Right lobe of liver (tissue), 6 donors: Measurements from ENCODE around the gene DCHS2. TPM values are rescaled to one million over a fixed set of nuclear protein-coding genes. Genes with fewer than 3 reads are reported as not detected.
A peak's percentile ranks its signal among the peaks of the same experiment; 100 is the strongest.

Source experiments
- ATAC-seq, 4 donors: fragments of 200-7000 bp; cut with Tn5 transposase; one replicate each; pipeline ENCODE4 v1.9.1; 2020; ENCODE audit warnings: mild to moderate bottlenecking in 4 of 4, moderate library complexity in 4 of 4
- DNase-seq, 3 donors: peaks; one replicate each; pipeline ENCODE4 v3.0.0-alpha.2; 2020
- H3K27ac ChIP-seq, 3 donors: fragments of 200-600 bp; one replicate each; pipeline ENCODE4 v1.8.0; 2022
- H3K27me3 ChIP-seq, 2 donors: fragments of 200-600 bp; one replicate each; pipeline ENCODE4 v1.8.0; 2022
- H3K36me3 ChIP-seq, 4 donors: fragments of 200-600 bp; sonication (generic) in 1 of 4; one replicate each; pipeline versions ENCODE4 v1.5.1 to v1.8.0; 2017 to 2022; ENCODE audit warnings: control low read depth in 1 of 4
- H3K4me1 ChIP-seq, 4 donors: fragments of 200-600 bp; sonication (generic) in 1 of 4; one replicate each; pipeline versions ENCODE4 v1.5.1 to v1.8.0; 2017 to 2022; ENCODE audit warnings: control low read depth in 1 of 4
- H3K4me3 ChIP-seq, 3 donors: fragments of 200-600 bp; one replicate each; pipeline ENCODE4 v1.8.0; 2022
- H3K9me3 ChIP-seq, 4 donors: fragments of 200-600 bp; sonication (generic) in 1 of 4; one replicate each; pipeline versions ENCODE4 v1.5.1 to v1.8.0; 2017 to 2022; ENCODE audit warnings: control low read depth in 1 of 4
- POLR2A ChIP-seq: fragments of 450-650 bp; IDR thresholded peaks from one replicate; pipeline ENCODE4 v1.6.1; 2017; ENCODE audit warnings: antibody characterized with exemption, mild to moderate bottlenecking
- WGBS: methylation state at CpG from one replicate; pipeline ENCODE4 v1.1.6; 2018; ENCODE audit warnings: low coverage, low lambda C conversion rate; ENCODE audit not compliant: insufficient coverage; ENCODE audit errors: missing lambda C conversion rate; 5-methylcytosine and 5-hydroxymethylcytosine counted together
- intact Hi-C, 2 donors: fragments of 100-400 bp; cut with DNase I; formaldehyde crosslinking; loops; one replicate each; pipeline versions ENCODE4 v1.11.2 to v1.14.1; 2022
- total RNA-seq, 6 experiments: library from RNA; depleted of rRNA in 2 of 6; stranded (reverse); fragments of >200 nt in 2 of 6; fragmentation: NEBNext Ultra II Directional in 3 of 6; extraction: Animal tissue kit (Norgen Biotek cat#: 25700) in 3 of 6; gene quantifications; one replicate each; pipeline versions ENCODE4 v1.1.0 to v1.2.4, GENCODE V29; 2016 to 2023
- TF ChIP-seq, protein P1 (sequence below), 4 donors: fragments of 200-600 bp in 3 of 4; fragments of 450-650 bp in 1 of 4; IDR thresholded peaks; one replicate each; pipeline versions ENCODE4 v1.5.1 to v1.8.0; 2016 to 2022; ENCODE audit warnings: antibody characterized with exemption in 4 of 4, mild to moderate bottlenecking in 2 of 4
- donor health status: DM: no; HTN: yes; CAD: no.
- donor health status: DM: no; HTN: no; CAD: no.
- donor health status: DM: no; HTN: no; CAD: no.
- donor health status: DM: no; HTN: yes; CAD: no.
- donor health status: DM: no; HTN: yes; CAD: no.

The DCHS2 gene
- total RNA-seq, 6 experiments from 2014 or later = 0.07 to 0.37 (median 0.12) TPM; not detected in 1

DNA sequence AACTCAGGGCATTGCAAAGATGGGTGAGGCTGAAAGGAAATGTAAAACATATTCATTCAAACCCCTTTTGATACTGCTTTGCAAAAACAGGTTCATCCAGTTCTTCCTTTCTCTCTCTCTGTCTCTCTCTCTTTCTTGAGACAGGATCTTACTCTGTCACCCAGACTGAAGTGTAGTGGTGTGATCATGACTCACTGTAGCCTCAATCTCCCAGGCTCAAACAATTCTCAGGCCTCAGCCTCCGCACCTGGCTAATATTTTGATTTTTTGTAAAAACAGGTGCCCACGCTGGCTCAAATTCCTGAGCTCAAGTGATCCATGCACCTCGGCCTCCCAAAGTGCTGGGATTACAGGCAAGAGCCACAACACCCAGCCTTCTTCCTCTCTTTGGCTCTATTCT lies 15.6 kb upstream of the DCHS2 start:
- DNase-seq (no peak), ATAC-seq (no peak)
- intact Hi-C loops = loop anchor here in 1 of 2 donors (10.0 kb wide), 1 partner anchor 112 kb away; no protein-coding TSS in a partner anchor
- H3K9me3 ChIP-seq = no peaks in the 10 kb centered on the region
- H3K4me3 ChIP-seq = no peak overlapping the region
- no peaks in the 10 kb centered on the region for H3K27me3 ChIP-seq
- 70% methylated on average over 3 of the region's 3 CpGs for WGBS
- H3K27ac ChIP-seq = no peak overlapping the region
- no peaks in the 10 kb centered on the region for H3K4me1 ChIP-seq
- H3K36me3 ChIP-seq = no peaks in the 10 kb centered on the region
- TF ChIP-seq, protein P1, sequence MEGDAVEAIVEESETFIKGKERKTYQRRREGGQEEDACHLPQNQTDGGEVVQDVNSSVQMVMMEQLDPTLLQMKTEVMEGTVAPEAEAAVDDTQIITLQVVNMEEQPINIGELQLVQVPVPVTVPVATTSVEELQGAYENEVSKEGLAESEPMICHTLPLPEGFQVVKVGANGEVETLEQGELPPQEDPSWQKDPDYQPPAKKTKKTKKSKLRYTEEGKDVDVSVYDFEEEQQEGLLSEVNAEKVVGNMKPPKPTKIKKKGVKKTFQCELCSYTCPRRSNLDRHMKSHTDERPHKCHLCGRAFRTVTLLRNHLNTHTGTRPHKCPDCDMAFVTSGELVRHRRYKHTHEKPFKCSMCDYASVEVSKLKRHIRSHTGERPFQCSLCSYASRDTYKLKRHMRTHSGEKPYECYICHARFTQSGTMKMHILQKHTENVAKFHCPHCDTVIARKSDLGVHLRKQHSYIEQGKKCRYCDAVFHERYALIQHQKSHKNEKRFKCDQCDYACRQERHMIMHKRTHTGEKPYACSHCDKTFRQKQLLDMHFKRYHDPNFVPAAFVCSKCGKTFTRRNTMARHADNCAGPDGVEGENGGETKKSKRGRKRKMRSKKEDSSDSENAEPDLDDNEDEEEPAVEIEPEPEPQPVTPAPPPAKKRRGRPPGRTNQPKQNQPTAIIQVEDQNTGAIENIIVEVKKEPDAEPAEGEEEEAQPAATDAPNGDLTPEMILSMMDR (IDR thresholded peaks at IDR 0.05) = no peak
- no peak for TF ChIP-seq POLR2A

GRCh38 chr4:154506253-154506652 lies 14.7 kb upstream of the DCHS2 start:
- WGBS = 0% methylated on average over 2 of the region's 2 CpGs
- H3K9me3 ChIP-seq = no peaks in the 10 kb centered on the region
- no peaks in the 10 kb centered on the region for H3K4me1 ChIP-seq
- H3K27ac ChIP-seq = no peak overlapping the region
- no peaks in the 10 kb centered on the region for H3K27me3 ChIP-seq
- no peak for DNase-seq
- no peak overlapping the region for H3K4me3 ChIP-seq
- ATAC-seq = peak; percentile 75 to 86 (median 81)
- no peaks in the 10 kb centered on the region for H3K36me3 ChIP-seq
- intact Hi-C loops = loop anchor here in 1 of 2 donors (10.0 kb wide), 1 partner anchor 111 kb away; no protein-coding TSS in a partner anchor
- TF ChIP-seq, protein P1 (IDR thresholded peaks at IDR 0.05) = peak; percentile 49 to 65 (median 60)
- no peak for TF ChIP-seq POLR2A

- WGBS = 0% methylated on average over 1 of the region's 1 CpG
- Histone ChIP-seq H3K27ac (no peak overlapping the region), H3K4me3 (no peak overlapping the region), H3K4me1 (no peaks in the 10 kb centered on the region), H3K27me3 (no peaks in the 10 kb centered on the region), H3K9me3 (no peaks in the 10 kb centered on the region), H3K36me3 (no peaks in the 10 kb centered on the region)
- DNase-seq (no peak), ATAC-seq (peak; percentile 50 to 67 (median 57))
- TF ChIP-seq, protein P1 (IDR thresholded peaks at IDR 0.05) = peak; percentile 30 to 60 (median 58)
- TF ChIP-seq POLR2A = no peak
- intact Hi-C loops = loop anchor here (5.0 to 10.0 kb wide), 2 partner anchors 96 to 109 kb away; no protein-coding TSS in a partner anchor
Measured at GRCh38 chr4:154503598-154503997, 12.0 kb upstream of the DCHS2 start.

GRCh38 chr4:154502111-154502510 lies 10.5 kb upstream of the DCHS2 start:
- Histone ChIP-seq H3K36me3 (no peaks in the 10 kb centered on the region), H3K9me3 (no peaks in the 10 kb centered on the region), H3K4me1 (no peaks in the 10 kb centered on the region), H3K27ac (no peak overlapping the region), H3K27me3 (no peaks in the 10 kb centered on the region), H3K4me3 (no peak overlapping the region)
- 78% methylated on average over 6 of the region's 6 CpGs for WGBS
- intact Hi-C loops = loop anchor here (5.0 to 10.0 kb wide), 2 partner anchors 95 to 107 kb away; no protein-coding TSS in a partner anchor
- DNase-seq (no peak), ATAC-seq (no peak)
- no peak for TF ChIP-seq POLR2A
- TF ChIP-seq, protein P1 (IDR thresholded peaks at IDR 0.05) = no peak
